GM18498 (cell line): Measurements from ENCODE around the gene BLNK.
"Not testable (repeated sequence)": the region's sequence is repeated elsewhere in the genome, so short reads cannot be mapped to it uniquely, and the experiment has no call there.

Experiments used
- ATAC-seq: cut with Tn5 transposase; IDR thresholded peaks from one replicate; pipeline ENCODE4 v1.9.1; 2021; ENCODE audit warnings: mild to moderate bottlenecking, moderate library complexity; ENCODE audit not compliant: unreplicated experiment

The BLNK gene

GRCh38 chr10:96271016-96271815 lies at the start of gene BLNK:
BLNK (minus strand) TSS chr10:96271569; CDS start chr10:96271398, 171 bp downstream.
- peak; percentile 68 for ATAC-seq

- no peak for ATAC-seq
Measured at GRCh38 chr10:96319754-96320474, 48.5 kb upstream of the BLNK start.

DNA sequence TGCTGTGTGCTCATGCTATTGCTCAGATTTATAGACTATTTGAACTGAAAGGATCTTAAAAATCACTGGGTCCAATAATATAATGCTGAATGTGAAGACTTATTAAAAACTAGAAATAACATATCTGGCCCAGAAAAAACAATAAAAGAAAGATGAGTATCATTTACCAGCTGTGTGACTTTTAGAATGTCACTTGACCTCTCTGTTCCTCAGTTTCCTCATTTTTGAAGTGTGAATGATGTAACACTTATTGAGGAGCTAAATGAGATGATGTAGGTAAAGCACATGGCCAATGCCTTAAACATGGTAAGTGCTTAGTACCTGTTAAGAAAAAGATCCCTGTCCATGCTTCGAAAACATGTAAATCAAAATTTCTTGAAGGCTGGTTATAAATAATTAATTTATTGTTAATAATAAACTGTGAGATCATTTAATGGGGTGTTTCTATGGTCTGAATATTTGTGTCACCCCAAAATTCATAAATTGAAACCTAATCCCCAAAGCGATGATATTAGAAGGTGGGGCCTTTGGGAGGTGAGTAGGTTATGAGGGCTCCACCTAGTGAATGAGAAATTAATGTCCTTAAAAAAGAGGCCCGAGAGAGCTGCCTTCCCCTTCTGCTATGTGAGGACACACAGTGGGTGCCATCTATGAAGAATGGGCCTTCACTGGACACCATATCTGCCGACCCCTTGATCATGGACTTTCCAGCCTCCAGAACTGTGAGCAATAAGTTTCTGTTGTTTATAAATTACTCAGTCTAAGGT lies 45.9 kb upstream of the BLNK start:
- no peak for ATAC-seq

DNA sequence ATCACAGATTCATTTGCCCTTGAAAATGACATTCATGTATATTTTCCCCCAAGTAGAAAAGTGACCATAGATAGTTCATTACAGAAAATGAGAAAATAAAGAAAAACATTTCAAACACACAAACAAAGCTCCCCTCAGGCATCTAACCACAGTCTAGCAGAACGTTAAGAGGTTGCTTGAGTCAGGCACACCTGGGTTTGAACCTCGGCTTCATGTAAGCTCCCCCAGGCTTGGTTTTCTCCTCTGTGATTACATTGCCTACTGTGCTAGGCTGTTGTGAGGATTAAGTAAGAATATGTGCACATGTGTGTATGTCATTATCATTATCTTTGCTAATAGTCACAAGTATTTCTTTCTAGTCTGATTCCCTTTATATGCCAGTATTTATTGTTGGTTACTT lies 42.0 kb upstream of the BLNK start:
- no peak for ATAC-seq

DNA sequence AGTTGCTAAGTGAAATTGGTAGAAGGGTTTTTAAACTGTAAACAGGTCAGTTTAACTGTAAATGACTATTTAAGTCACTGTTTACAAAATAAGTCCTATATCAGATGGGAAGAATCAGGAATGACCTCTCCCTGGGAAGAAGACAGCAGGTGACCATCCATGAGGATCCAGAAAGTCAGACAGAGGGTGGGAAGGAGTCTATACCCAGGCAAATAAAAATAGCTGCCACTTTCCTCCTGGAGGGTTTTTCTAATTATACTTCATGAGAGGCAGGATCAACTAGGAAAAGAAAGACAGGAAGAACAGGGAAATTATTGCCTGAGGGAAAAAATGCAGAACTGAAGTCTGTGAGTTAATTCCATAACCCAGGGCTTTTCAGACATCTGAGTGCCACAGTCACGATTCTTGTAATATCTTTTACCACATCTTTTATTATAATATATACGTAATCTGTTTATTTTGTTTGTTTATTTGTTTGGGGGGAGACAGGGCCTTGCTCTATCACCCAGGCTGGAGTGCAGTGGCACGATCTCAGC lies 39.9 kb upstream of the BLNK start:
- ATAC-seq: no peak

DNA sequence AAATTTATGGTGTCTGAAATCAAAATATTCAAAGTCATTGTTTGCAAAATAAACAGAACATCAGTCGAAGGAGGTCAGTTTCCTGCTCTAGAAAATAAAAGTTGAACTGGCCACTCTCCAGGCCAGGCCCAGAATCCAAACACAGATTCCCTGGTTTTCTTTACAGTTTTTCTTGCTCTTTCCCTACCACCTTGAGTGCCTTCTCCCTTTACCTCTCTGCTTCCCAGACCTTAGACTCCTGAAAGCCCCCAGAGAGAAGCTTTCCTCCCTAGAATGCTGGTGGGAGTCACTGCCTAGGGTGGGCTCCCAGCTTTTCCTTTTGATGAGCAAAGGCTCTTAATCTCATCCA lies 38.9 kb upstream of the BLNK start:
- ATAC-seq: no peak

GRCh38 chr10:96309628-96310320 lies 38.4 kb upstream of the BLNK start:
- no peak for ATAC-seq

DNA sequence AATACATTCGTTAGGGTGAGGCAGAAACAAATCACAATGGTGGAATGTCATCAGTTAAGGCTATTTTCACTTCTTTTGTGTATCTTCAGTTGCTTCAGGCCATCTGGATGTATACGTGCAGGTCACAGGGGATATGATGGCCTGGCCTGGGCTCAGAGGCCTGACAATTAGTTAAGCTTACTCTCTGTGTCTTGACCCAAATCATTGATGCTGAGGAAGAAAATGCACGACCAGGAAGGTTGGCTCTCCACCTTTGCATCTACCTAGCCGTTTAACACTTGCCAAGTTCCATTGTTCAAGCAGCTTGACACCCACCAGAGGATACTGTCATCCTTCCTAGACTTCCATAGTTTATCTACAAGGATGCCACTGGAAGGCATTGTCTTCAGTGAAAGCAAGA lies 37.5 kb upstream of the BLNK start:
- ATAC-seq: not testable (repeated sequence)

- peak; percentile 62 for ATAC-seq
Measured at GRCh38 chr10:96306516-96306915, 35.1 kb upstream of the BLNK start.

- ATAC-seq: no peak
Measured at GRCh38 chr10:96305019-96305418, 33.6 kb upstream of the BLNK start.

DNA sequence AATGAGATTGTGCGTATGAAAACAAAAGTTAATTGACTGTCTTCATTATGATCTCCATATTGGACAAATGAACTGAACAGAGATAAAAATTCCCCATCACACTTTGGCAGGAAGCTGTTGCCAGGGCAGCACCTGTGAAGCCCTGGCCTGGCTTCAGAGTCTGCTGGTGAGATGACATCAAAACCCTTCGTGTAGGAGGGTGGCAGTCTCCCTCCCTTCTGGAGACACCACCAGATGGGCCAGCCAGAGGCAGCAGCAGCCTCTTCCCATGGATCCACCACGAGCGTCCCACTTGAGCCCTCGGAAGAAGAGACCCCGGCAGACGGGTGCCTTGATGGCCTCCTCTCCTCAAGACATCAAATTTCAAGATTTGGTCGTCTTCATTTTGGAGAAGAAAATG lies 32.9 kb upstream of the BLNK start, which contains the start of gene DNTT:
DNTT (plus strand) TSS at position 205 of the 400 bp plus-strand sequence; CDS start at position 269, 64 bp downstream.
- no peak for ATAC-seq

DNA sequence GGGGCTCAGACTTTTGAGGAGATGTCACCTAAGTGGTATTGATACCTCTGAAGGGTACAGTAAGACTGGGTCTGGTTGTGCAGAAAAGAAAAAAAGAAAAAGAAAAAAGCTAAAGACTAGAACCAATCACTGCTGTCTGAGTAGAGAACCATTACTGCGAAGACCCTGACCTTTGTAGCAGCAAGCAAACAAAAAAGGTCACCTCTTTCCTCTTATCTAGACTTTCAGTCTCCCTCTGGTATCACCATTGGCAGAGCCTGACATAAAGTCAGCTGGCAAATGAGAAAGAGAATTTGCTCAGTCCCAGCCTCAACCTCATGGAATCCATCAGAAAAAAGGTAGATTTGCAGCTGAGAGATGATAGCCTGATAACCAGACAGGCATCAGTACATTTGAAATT lies 30.2 kb upstream of the BLNK start:
- no peak for ATAC-seq

GRCh38 chr10:96299383-96299782 lies 28.0 kb upstream of the BLNK start:
- ATAC-seq: no peak

DNA sequence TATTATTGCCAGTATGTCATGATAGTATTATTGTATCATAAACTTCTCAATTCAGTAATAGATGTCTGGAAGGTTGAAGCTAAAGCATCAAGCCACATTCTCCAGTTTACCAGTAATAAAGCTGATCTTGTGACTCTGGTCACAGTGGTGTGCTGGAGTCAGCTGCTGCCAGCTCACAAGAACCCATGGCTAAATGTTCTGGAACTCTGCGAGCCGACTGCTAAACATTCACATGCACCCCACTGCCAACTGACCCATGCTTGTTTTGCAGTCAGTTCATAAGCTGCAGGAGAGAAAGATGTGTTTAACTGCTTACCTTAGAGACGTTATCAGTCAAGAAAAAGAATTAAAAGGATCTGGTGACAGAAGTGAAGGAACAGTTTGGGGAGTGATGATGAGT lies 27.0 kb upstream of the BLNK start:
- ATAC-seq: no peak

DNA sequence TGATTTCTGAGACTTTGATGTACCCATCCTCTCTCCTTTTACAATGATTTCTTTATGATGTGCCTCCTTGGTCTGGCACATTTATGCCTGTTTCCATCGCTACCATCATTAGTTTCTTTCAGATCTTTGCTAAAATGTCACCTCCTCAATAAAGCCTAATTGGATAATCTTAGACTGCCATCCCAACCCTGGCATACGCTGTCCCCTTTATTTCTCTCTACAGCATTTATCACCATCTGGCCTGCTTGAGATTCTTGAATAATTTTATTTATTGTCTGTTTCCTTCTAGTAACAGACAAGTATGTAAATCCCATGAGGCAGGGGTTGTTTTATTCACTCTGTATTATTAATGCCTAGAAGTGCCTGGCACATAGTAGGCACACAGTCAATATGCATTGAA lies 26.1 kb upstream of the BLNK start:
- no peak for ATAC-seq

GRCh38 chr10:96295475-96295874 lies 24.1 kb upstream of the BLNK start:
- no peak for ATAC-seq

GRCh38 chr10:96292971-96293920 lies 21.9 kb upstream of the BLNK start:
- ATAC-seq: peak; percentile 44

GRCh38 chr10:96290368-96291133 lies 19.2 kb upstream of the BLNK start:
- ATAC-seq: no peak
